Activated naive CD8-positive, alpha-beta T cell treated with anti-CD3 and anti-CD28 coated beads, Interleukin-2, amount 10 ng/mL, durations not matched to agents 7 days and 5 days (primary cell): ENCODE measurements around the gene POLE4. TPM values are rescaled to one million over a fixed set of nuclear protein-coding genes. Genes with fewer than 3 reads are reported as not detected.

ENCODE experiments used
- total RNA-seq, 2 experiments: library from RNA; stranded (reverse); gene quantifications; one replicate each; pipeline ENCODE4 v1.2.3, GENCODE V29; 2021

POLE4 gene
- total RNA-seq, 2 experiments from 2014 or later: 42.5 to 43.8 TPM

Other genes starting within 250 kb of the POLE4 start
- gene HK2, start 124.5 kb upstream of the POLE4 start, total RNA-seq: 10 to 100 TPM; 39.8 to 40.9 TPM
- not detected for gene TACR1, start 240.9 kb downstream of the POLE4 start, total RNA-seq